HG02759 (cell line): ENCODE data around the gene SCFD2.
"Not testable (repeated sequence)": the region's sequence is repeated elsewhere in the genome, so short reads cannot be mapped to it uniquely, and the experiment has no call there.

Source experiments
- ATAC-seq: cut with Tn5 transposase; IDR thresholded peaks from one replicate; pipeline ENCODE4 v1.9.1; 2021; ENCODE audit warnings: mild to moderate bottlenecking, moderate library complexity; ENCODE audit not compliant: unreplicated experiment

Gene SCFD2

GRCh38 chr4:53150631-53151488, 215.0 kb downstream of the SCFD2 start:
- no peak for ATAC-seq

- no peak for ATAC-seq
Measured at GRCh38 chr4:53147711-53148110, 218.2 kb downstream of the SCFD2 start.

GRCh38 chr4:53147197-53147596, 218.7 kb downstream of the SCFD2 start:
- no peak for ATAC-seq

DNA sequence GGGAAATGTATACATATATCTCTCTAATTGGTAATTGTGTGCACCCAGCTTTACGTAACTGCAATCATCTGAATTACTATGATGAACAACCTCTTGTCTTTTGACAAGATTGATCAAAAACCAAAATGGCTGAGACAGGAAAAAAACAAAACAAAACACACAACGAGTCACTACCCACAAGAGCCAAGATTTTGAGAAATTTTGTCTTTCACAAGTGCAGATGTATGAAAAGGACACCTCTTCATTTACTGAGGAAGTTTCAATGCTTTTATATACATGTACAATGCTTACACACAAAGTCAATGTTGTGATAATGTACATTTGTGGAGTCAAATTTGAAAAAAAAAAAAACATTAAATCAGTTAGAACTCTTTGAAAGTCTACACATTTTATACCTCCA, 224.6 kb downstream of the SCFD2 start:
- ATAC-seq = no peak

DNA sequence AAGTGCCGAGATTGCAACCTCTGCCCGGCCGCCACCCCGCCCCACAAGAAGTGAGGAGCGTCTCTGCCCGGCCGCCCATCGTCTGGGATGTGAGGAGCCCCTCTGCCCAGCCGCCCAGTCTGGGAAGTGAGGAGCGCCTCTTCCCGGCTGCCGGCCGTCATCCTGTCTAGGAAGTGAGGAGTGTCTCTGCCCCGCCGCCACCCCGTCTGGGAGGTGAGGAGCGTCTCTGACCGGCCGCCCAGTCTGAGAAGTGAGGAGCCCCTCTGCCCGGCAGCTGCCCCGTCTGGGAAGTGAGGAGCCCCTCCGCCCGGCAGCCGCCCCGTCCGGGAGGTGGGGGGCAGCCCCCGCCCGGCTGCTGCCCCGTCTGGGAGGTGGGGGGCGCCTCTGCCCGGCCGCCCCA, 226.6 kb downstream of the SCFD2 start:
- ATAC-seq = not testable (repeated sequence)

DNA sequence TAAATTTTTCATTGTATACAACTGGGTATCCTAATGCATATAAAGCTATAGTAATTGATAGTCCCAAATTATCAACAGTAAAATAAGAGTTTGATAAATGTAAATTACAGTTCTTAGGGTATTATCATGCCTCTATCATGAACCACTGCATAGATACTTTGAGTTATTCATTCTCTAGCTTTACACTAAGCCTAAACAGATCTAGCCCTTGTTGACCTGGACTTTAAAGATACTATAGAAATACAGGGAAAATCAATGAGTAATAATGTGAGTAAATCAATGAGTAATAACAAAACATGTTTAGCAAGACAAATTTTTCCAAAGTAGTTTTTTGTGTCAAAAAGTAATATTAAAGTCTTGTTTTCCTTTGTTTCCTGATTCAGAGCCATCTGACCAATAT, 228.4 kb downstream of the SCFD2 start:
- no peak for ATAC-seq

DNA sequence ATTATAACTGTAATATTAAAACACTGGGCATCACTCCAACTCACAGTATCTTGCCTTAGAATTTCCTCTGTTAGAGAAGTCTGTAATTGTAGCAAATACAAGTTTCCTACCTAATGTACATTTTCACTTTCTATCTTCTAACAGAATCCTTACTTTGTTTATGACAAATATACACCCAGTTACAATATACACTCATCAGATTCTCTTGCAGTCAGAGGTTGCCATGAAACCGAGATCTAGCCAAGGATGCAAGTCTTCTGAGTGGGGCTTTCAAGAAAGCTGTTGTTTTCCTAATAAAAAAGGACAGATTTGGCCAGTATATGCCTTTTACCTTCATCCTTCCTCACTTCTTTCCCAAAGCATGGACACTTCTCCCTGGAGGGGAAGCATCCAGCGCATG, 228.9 kb downstream of the SCFD2 start:
- ATAC-seq = no peak

- peak; percentile 64 for ATAC-seq
Measured at GRCh38 chr4:53132132-53132891, 233.5 kb downstream of the SCFD2 start.

- no peak for ATAC-seq
Measured at GRCh38 chr4:53131562-53131925, 234.3 kb downstream of the SCFD2 start.

- ATAC-seq = no peak
Measured at GRCh38 chr4:53130896-53131561, 234.8 kb downstream of the SCFD2 start.

DNA sequence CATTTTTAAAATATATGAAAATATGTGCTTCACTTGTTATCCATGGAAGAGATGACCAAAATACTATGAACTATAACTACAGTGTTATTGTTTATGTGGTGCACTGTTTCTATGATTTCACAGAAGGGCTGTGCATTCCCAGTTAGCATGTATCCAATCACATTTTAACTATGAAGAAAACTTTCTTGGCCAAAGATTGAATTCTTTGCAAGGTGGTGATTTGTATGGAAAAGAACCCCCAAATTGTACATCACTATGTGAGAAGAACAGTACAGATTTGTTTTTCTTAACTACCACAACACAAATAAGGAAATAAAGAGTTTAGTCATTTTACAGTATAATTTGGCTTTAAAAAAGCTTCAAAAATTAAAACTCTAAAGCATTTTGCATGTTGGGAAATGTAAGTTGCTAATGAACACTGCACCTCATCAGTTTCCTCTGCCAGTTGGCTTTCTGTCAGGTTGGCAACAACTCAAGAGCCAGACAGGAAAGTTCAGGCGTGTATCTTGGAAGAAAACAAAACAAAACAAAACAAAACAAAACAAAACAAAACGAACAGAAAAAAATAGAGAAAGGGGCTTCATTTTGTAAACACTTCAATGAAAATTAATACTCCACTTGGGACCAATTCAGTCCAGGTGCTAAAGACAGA, 237.0 kb downstream of the SCFD2 start:
- no peak for ATAC-seq

- ATAC-seq = no peak
Measured at GRCh38 chr4:53128231-53128630, 237.6 kb downstream of the SCFD2 start.

DNA sequence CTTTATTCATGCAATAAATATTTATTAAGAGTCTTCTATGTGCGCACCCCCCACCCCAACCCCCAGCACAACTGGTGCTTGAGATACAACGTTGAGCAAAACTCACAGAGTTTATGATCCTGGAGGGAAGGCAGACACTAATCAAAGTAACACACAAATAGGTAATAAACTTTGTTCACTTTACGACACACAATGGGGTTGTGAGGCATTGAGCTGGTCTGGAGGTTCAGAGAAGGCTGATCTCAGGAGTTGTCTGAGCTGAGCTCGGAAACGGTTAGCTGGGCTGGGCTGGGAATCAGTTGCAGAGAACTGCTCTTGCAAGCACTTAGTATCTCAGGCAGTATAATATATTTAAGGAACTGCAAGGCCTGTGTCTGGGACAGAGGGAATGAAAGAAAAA, 238.5 kb downstream of the SCFD2 start:
- no peak for ATAC-seq

DNA sequence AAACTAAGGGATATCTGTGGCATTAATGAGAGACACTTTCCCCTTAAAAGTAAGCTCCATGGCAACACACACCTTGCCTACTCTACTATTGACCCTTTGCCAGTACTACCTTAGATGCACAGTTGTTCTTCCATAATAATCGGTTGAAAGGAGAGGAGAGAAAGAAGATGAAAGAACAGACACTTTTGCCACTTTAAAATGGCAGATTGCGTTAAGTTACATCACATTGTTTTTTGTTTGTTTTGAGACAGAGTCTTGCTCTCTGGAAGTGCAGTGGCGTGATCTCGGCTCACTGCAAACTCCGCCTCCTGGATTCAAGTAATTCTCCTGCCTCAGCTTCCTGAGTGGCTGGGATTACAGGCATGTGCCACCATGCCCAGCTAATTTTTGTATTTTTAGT, 239.8 kb downstream of the SCFD2 start:
- no peak for ATAC-seq

GRCh38 chr4:53123819-53124218, 242.0 kb downstream of the SCFD2 start:
- ATAC-seq = no peak

GRCh38 chr4:53123171-53123570, 242.7 kb downstream of the SCFD2 start:
- no peak for ATAC-seq

DNA sequence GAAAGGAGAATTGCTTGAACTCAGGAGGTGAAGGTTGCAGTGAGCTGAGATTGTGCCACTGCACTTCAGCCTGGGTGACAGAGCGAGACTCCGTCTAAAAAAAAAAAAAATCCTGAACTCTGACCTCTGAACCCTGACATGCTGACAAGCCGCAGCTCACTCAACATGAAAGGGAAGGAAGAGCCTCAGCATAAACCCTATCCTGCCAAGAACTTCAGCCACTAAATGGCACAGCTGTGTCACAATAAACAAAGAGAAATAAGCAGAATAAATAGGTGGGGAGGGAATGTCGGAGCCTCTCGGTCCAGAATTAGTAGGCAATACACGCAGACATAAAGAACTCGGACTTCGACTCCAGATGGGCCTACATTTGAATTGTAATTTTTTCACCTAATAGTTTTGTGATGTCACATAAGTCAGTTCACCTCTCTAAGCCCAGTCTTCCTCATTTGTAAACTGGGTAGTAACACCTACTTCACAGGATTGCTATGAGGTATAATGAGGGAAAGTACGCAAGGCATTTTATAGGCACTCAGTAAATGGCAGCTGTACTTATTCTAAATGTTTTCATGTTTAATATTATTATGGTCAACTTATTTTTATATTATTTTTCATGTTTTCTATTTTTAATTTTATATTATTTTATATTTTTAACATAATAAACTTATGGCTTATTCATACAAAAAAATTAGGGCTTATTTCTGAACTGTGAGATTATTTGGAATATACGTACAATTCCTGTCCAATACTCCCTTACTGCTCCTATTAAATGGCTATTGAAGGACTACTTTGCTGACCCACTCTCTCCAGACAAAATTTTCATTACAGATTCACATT, 243.4 kb downstream of the SCFD2 start:
- ATAC-seq = no peak

GRCh38 chr4:53121264-53121865, 244.5 kb downstream of the SCFD2 start:
- ATAC-seq = no peak

DNA sequence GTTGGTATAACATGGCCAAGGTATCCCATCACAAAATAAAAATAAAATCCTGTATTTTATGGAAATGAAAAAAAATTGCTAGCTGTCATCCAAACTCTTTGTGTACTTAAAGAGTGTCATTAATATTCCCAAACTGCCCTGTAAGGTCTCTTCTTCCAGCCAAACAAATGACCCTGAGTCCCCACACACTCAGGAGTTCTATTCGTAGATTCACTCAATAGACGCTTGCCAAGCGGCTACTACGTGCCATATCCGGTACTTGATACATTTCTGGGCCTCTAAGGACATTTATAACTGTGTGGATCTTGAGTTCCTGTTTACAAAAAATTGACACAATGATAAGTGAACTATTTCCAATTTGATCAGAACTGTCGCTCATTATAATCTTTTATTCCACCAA, 245.1 kb downstream of the SCFD2 start:
- ATAC-seq = no peak

DNA sequence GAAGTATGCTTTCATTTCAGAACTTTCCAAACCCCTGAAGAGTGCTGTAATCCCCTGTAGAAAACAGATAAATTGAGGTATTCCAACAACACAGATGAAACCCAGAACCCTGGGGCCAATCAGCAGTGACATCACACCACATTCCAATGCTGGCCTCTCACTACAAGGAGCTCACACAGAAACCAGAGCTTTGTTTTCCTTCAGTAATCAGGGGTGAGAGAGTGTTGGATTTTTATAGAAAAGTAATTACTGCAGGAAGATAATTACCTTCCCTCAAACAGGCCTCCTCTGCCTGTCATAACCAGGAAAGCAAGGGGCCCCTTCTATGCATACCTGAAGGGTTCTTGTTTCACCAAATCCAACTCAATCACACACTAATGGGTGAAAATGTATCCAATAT, 246.2 kb downstream of the SCFD2 start:
- ATAC-seq = no peak
